Tibial artery (tissue), 4 donors: ENCODE results near the gene HINT3.

Source experiments
- DNase-seq, 2 donors: peaks; one replicate each; pipeline ENCODE4 v3.0.0-alpha.2; 2019
- H3K27ac ChIP-seq, 2 donors: fragments of 200-600 bp; sonication (generic) in 1 of 2; 1 replicate in 1 of 2; 2 replicates in 1 of 2; pipeline ENCODE4 v1.5.1; 2018 to 2019; ENCODE audit warnings: mild to moderate bottlenecking in 1 of 2
- H3K27me3 ChIP-seq, 2 donors: fragments of 200-600 bp; sonication (generic) in 1 of 2; one replicate each; pipeline versions ENCODE4 v1.5.1 to v1.6.0; 2016 to 2019
- H3K36me3 ChIP-seq, 3 donors: fragments of 200-600 bp; sonication (generic) in 2 of 3; one replicate each; pipeline ENCODE4 v1.5.1; 2016 to 2019; ENCODE audit warnings: mild to moderate bottlenecking in 2 of 3
- H3K4me1 ChIP-seq, 4 donors: fragments of 200-600 bp; sonication (generic) in 2 of 4; 1 replicate in 3 of 4; 2 replicates in 1 of 4; pipeline ENCODE4 v1.5.1; 2016 to 2019
- H3K4me3 ChIP-seq, 2 donors: fragments of 200-600 bp; sonication (generic) in 1 of 2; 1 replicate in 1 of 2; 2 replicates in 1 of 2; pipeline ENCODE4 v1.5.1; 2018 to 2019; ENCODE audit warnings: mild to moderate bottlenecking in 2 of 2
- H3K9me3 ChIP-seq, 3 donors: fragments of 200-600 bp; sonication (generic) in 1 of 3; one replicate each; pipeline ENCODE4 v1.5.1; 2016 to 2019
- intact Hi-C: fragments of 100-400 bp; cut with DNase I; formaldehyde crosslinking; loops from one replicate; pipeline ENCODE4 v1.15.0; 2023; ENCODE audit warnings: low total_unique reads
- TF ChIP-seq, protein P1 (sequence below), 2 experiments: fragments of 200-600 bp in 1 of 2; fragments of 450-650 bp in 1 of 2; IDR thresholded peaks; one replicate each; pipeline ENCODE4 v1.5.1; 2017 to 2019; ENCODE audit warnings: antibody characterized with exemption in 2 of 2, mild to moderate bottlenecking in 1 of 2, moderate library complexity in 1 of 2

Gene HINT3

GRCh38 chr6:125952764-125953501 lies 3.6 kb upstream of the HINT3 start:
- no peaks in the 10 kb centered on the region for H3K9me3 ChIP-seq
- TF ChIP-seq, protein P1, sequence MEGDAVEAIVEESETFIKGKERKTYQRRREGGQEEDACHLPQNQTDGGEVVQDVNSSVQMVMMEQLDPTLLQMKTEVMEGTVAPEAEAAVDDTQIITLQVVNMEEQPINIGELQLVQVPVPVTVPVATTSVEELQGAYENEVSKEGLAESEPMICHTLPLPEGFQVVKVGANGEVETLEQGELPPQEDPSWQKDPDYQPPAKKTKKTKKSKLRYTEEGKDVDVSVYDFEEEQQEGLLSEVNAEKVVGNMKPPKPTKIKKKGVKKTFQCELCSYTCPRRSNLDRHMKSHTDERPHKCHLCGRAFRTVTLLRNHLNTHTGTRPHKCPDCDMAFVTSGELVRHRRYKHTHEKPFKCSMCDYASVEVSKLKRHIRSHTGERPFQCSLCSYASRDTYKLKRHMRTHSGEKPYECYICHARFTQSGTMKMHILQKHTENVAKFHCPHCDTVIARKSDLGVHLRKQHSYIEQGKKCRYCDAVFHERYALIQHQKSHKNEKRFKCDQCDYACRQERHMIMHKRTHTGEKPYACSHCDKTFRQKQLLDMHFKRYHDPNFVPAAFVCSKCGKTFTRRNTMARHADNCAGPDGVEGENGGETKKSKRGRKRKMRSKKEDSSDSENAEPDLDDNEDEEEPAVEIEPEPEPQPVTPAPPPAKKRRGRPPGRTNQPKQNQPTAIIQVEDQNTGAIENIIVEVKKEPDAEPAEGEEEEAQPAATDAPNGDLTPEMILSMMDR (IDR thresholded peaks at IDR 0.05), result no peak
- intact Hi-C loops, result no loop called here
- no peaks in the 10 kb centered on the region for H3K36me3 ChIP-seq
- peaks cover 0 to 13% (median 4%) of the 10 kb centered on the region in 4 donors for H3K4me1 ChIP-seq
- no peaks in the 10 kb centered on the region for H3K27me3 ChIP-seq
- H3K4me3 ChIP-seq, result no peak overlapping the region
- no peak overlapping the region for H3K27ac ChIP-seq
- DNase-seq, result no peak

DNA sequence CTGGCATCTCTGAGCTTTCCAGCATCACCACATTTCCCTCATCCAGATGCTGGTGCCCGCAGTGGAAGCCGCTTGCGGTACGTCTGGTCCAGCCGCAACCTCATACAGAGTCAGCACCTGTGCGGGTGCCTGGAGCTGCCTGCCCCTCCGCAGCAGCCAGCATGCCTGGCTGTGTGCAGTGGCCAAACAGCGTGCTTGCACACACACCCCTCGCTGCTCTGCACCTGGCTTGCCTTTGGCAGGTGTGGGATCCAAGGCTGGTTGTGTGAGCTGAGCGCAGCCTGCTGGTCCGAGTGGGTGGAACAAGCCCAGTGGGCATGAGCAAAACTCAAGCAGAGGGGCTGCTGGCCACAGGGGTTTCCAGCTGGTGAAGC lies 3.1 kb upstream of the HINT3 start:
- Histone ChIP-seq H3K27me3 (no peaks in the 10 kb centered on the region), H3K4me3 (no peak overlapping the region), H3K9me3 (no peaks in the 10 kb centered on the region), H3K36me3 (no peaks in the 10 kb centered on the region), H3K27ac (no peak overlapping the region), H3K4me1 (peaks cover 0 to 18% (median 9%) of the 10 kb centered on the region in 4 donors)
- no peak for DNase-seq
- intact Hi-C loops, result no loop called here
- TF ChIP-seq, protein P1 (IDR thresholded peaks at IDR 0.05), result no peak

DNA sequence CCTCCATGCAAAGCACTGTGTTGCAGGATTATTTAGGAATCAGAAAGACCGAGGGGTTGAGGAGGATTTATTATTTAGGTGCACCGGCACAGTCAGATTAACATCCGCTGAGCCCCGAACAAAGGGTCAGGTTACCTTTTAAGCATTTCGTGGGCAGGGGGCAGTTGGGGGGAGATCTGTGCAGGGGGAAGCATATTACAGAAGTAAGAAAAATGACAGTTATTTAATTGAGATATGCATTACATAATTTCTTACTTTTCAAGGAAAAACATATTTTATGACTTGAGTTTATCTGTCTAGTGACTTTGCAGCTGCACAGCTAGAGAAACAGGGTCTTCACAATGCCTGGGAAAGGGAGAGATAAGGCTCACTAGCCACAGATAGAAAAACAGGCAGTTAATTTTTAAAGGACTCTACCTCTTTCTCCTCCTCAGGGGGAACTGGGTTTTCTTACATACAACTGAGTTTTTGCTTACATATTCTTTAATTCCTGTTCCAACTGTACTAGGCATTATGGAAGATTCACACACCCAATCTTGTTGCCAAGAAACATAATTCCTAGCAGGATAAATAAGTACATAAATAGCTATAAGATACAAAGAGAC lies 1.7 kb upstream of the HINT3 start:
- Histone ChIP-seq H3K4me1 (peaks cover 0 to 26% (median 16%) of the 10 kb centered on the region in 4 donors), H3K27ac (no peak overlapping the region), H3K27me3 (no peaks in the 10 kb centered on the region), H3K9me3 (no peaks in the 10 kb centered on the region), H3K36me3 (no peaks in the 10 kb centered on the region), H3K4me3 (no peak overlapping the region)
- intact Hi-C loops, result loop anchor here (5.0 kb wide), 1 partner anchor 163 kb away; the partner anchor contains the start of gene NCOA7
- TF ChIP-seq, protein P1 (IDR thresholded peaks at IDR 0.05), result no peak
- no peak for DNase-seq

DNA sequence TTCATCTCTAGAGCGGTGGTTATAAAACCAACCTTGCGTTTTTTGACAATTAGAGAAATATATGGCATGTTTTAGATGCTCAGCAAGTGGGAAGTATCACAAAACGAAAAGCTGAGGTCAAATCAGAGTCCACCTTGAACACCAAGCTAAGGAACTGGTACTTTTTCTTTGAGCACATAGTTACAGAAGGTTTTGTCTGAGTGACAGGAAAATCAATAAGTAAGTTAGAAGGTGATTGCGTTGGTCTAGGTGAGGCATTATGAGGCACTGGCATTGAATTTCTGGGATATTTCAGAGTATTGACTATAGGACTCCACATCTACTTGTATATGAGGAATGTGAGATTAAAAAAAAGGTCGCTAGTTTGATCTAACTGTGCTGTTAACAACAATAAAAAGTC lies 597 bp upstream of the HINT3 start:
- H3K27me3 ChIP-seq, result no peaks in the 10 kb centered on the region
- intact Hi-C loops, result loop anchor here (5.0 kb wide), 1 partner anchor 164 kb away; the partner anchor contains the start of gene NCOA7
- no peaks in the 10 kb centered on the region for H3K9me3 ChIP-seq
- no peak for DNase-seq
- TF ChIP-seq, protein P1 (IDR thresholded peaks at IDR 0.05), result no peak
- H3K4me3 ChIP-seq, result peak overlapping the region; percentile 83 to 94
- H3K36me3 ChIP-seq, result no peaks in the 10 kb centered on the region
- H3K4me1 ChIP-seq, result peaks cover 0 to 27% (median 17%) of the 10 kb centered on the region in 4 donors
- peak overlapping the region; percentile 91 to 96 for H3K27ac ChIP-seq

DNA sequence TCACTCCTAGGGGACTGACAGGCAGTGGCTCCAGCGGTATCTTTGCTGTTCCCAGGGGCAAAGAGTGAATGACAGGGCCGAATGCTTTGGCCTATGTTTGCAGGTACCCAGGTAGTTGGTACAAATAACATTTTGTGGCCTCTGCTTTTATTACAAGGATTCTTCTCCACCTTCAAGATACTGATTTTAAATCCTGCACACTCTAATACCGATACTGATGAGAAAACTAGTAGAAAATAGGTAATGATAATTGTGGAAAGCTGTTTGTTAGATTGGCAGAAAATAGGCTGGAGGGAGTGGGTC lies 772 bp downstream of the HINT3 start:
- TF ChIP-seq, protein P1 (IDR thresholded peaks at IDR 0.05), result no peak
- intact Hi-C loops, result loop anchor here (5.0 kb wide), 1 partner anchor 165 kb away; the partner anchor contains the start of gene NCOA7
- Histone ChIP-seq H3K9me3 (no peaks in the 10 kb centered on the region), H3K36me3 (no peaks in the 10 kb centered on the region), H3K4me1 (peaks cover 0 to 27% (median 17%) of the 10 kb centered on the region in 4 donors), H3K27me3 (no peaks in the 10 kb centered on the region), H3K4me3 (peak overlapping the region; percentile 83 to 94), H3K27ac (peak overlapping the region; percentile 91 to 96)
- DNase-seq, result no peak
